Activated CD8-positive, alpha-beta memory T cell treated with anti-CD3 and anti-CD28 coated beads, Interleukin-2, amount 10 ng/mL, durations not matched to agents 7 days and 5 days (primary cell): ENCODE measurements around the gene GPANK1. TPM values are rescaled to one million over a fixed set of nuclear protein-coding genes. Genes with fewer than 3 reads are reported as not detected.

ENCODE experiments used
- ATAC-seq: fragments of 150-1000 bp; cut with Tn5 transposase; one replicate; pipeline ENCODE4 v1.10.0; 2021; ENCODE audit warnings: moderate library complexity
- CTCF ChIA-PET: fragments of 350-600 bp; sonication (Branson Sonifier 250); formaldehyde crosslinking; loops from one replicate; lab custom pipeline; 2021; ENCODE audit warnings: antibody characterized with exemption; lab: Charles Lee
- DNase-seq: peaks from one replicate; pipeline ENCODE4 v3.0.0-alpha.2; 2020
- H3K27ac Mint-ChIP-seq: one replicate; pipeline ENCODE4 v1.8.0; 2021; ENCODE audit warnings: mild to moderate bottlenecking, mixed read lengths
- H3K27me3 Mint-ChIP-seq: one replicate; pipeline ENCODE4 v1.8.0; 2021; ENCODE audit warnings: mixed read lengths
- H3K36me3 Mint-ChIP-seq: one replicate; pipeline ENCODE4 v1.8.0; 2021; ENCODE audit warnings: mild to moderate bottlenecking, mixed read lengths
- H3K4me1 Mint-ChIP-seq: one replicate; pipeline ENCODE4 v1.8.0; 2021; ENCODE audit warnings: mixed read lengths
- H3K4me3 Mint-ChIP-seq: one replicate; pipeline ENCODE4 v1.8.0; 2021; ENCODE audit warnings: mild to moderate bottlenecking, moderate library complexity, mixed read lengths
- H3K9me3 Mint-ChIP-seq: one replicate; pipeline ENCODE4 v1.8.0; 2022; ENCODE audit warnings: low read depth, mixed read lengths
- total RNA-seq, 2 experiments: library from RNA; stranded (reverse); gene quantifications; one replicate each; pipeline ENCODE4 v1.2.3, GENCODE V29; 2021

GPANK1 gene
- total RNA-seq, 2 experiments from 2014 or later = 34.9 to 41.6 TPM

DNA sequence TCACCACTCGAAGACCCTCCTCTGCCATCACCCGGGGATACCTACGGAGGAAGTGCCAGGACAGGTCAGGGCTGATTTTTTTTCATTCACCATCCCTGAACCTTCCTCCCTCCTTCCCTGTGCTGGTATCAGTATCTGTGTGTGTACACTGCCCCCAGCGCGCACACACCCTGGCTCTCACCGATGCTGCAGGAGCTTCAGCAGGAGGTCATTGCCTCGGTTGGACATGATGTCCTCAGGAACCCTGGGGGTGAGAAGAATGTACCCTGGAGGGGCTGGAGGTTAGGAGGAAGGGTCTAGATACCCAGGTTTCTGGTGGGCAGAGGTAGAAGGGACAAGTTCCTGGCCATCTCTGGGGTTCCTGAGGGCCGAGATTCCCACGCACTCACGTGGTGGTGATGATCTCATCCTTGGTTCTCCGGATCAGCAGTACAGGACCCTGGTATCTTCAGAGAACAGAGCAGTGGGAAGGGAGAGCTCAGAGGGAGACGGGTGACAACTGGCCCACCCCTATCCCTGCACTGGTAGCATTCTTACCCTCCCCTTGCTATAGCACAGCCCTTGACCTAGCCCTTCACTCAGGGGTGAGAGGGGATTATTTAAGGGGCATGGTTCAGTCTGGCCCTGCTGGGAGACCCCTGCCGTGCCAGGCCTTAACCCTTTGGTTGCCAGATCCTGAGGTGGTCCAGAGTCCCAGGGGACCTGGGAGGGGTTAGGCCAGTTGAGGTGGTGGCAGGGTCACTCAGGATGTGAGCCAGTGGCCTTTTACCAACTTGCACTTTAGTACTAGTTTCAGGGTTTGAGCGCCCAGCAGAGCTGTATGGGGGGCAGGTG is 23.3 kb upstream of the GPANK1 start:
- CTCF ChIA-PET = interaction anchor here (1.5 kb wide), 1 partner anchor 51 kb away, joined by 3 read pairs; no protein-coding TSS in a partner anchor
- H3K27ac Mint-ChIP-seq = no peak overlapping the region
- no peaks in the 10 kb centered on the region for H3K9me3 Mint-ChIP-seq
- peaks cover 14% of the 10 kb centered on the region for H3K36me3 Mint-ChIP-seq
- ATAC-seq = no peak
- no peak overlapping the region for H3K4me3 Mint-ChIP-seq
- no peaks in the 10 kb centered on the region for H3K4me1 Mint-ChIP-seq
- H3K27me3 Mint-ChIP-seq = no peaks in the 10 kb centered on the region
- DNase-seq = no peak

DNA sequence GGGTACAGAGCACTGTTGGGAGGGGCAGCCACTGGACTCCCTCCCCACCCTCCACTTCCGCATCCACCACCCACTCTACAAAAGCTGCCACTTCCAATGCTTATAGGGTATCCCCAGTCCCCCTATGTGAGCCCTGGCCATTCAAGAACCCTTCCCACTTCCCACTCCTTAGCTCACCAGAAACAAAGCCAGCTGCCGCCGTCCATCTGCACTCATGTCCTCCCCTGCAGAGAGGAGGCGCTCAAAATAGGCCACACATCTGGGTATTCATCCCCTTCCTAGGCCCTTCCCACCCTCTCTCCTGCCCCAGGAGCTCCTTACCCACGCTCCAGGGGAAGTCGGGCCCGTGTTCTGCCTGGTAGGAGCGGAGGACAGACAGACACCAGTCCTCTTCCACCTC is 22.5 kb upstream of the GPANK1 start:
- H3K9me3 Mint-ChIP-seq = no peaks in the 10 kb centered on the region
- no peak for DNase-seq
- no peak for ATAC-seq
- H3K36me3 Mint-ChIP-seq = peaks cover 12% of the 10 kb centered on the region
- CTCF ChIA-PET = interaction anchor here (1.5 kb wide), 1 partner anchor 52 kb away, joined by 3 read pairs; no protein-coding TSS in a partner anchor
- H3K4me3 Mint-ChIP-seq = no peak overlapping the region
- H3K4me1 Mint-ChIP-seq = no peaks in the 10 kb centered on the region
- no peak overlapping the region for H3K27ac Mint-ChIP-seq
- H3K27me3 Mint-ChIP-seq = no peaks in the 10 kb centered on the region

DNA sequence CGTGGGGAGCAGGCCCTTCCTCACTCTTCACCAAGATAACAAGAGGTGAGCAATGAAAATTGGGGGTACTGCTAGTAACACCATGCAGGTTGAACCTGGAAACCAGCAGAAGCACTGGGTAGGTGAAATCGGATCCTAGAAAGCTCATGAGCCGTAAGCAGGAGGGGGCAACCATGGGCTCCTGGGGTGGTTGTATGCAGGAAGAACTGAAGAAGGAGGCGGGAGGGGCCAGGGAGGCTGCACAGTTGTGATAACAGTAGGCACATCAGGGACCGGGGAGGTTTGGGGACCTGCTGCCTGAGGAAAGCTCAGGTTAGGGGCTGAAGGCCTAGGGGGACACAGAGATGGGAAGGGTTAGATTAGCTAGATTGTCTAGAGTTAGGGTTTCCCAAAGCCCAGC is 21.7 kb upstream of the GPANK1 start:
- CTCF ChIA-PET = interaction anchor here (1.5 kb wide), 1 partner anchor 52 kb away, joined by 3 read pairs; no protein-coding TSS in a partner anchor
- ATAC-seq (no peak), DNase-seq (no peak)
- Mint-ChIP-seq H3K4me3 (no peak overlapping the region), H3K27ac (no peak overlapping the region), H3K4me1 (peaks cover 2% of the 10 kb centered on the region), H3K9me3 (no peaks in the 10 kb centered on the region), H3K27me3 (no peaks in the 10 kb centered on the region), H3K36me3 (peaks cover 10% of the 10 kb centered on the region)

DNA sequence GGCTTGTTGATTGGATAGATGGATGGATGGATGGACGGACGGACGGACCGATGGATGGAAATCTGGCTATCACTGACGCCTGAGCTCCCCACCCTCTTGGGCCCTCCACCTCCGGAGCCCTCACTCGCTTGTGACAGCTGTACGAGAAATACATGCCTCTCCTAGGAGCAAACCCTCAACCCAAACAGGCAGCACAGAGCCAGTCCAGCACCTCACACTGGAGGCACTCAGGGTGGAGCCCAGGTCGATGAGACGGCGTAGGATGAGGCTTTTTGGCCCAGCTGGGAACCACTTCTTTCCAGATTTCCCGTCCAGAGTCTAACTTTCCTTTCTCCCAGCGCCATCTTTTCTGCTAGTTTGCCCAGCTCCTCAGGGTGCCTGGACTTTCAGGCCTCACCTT is 18.8 kb upstream of the GPANK1 start:
- Mint-ChIP-seq H3K36me3 (peaks cover 5% of the 10 kb centered on the region), H3K27ac (no peak overlapping the region), H3K4me3 (no peak overlapping the region), H3K9me3 (no peaks in the 10 kb centered on the region), H3K27me3 (no peaks in the 10 kb centered on the region), H3K4me1 (peaks cover 22% of the 10 kb centered on the region)
- DNase-seq (no peak), ATAC-seq (no peak)
- CTCF ChIA-PET = interaction anchor here (0.7 to 2.9 kb wide), 4 partner anchors 29 to 86 kb away, joined by 3 to 9 read pairs (median 6); no protein-coding TSS in a partner anchor

DNA sequence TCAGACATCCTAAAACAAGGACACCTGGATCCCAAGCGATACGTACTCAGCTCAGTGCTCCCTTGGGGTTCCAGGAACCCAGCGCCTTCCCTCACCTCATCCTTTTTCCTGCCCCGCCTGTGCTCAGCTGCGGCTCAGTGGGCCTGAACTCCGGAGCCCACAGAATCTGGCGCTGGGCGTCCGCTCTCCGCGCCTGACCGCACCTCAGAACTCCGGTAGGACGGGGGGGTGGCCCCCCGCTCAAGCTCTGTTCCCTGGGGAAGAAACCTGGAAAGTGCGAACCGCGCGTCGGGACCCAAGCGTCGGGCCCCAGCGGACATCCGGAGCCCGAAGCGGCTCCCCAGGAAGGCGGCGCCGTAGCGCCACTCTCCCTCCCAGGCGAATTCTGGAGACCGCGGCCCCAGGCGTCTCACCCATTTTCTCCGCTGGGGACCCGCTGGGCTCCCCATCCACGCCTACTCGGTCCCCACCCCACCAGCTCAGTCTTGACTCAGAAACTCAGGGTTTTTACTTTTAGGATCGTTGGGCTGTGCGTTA is 16.4 kb upstream of the GPANK1 start:
- H3K4me1 Mint-ChIP-seq = peaks cover 34% of the 10 kb centered on the region
- H3K27ac Mint-ChIP-seq = peak overlapping the region; percentile 78
- peak; percentile 70 for ATAC-seq
- CTCF ChIA-PET = interaction anchor here (0.7 to 2.3 kb wide), 25 partner anchors 10 to 277 kb away, joined by 3 to 28 read pairs (median 4); partner anchors contain the start of genes ABHD16A, HSPA1B, MSH5 and NELFE
- H3K27me3 Mint-ChIP-seq = no peaks in the 10 kb centered on the region
- H3K36me3 Mint-ChIP-seq = no peaks in the 10 kb centered on the region
- DNase-seq = peak; percentile 57
- no peaks in the 10 kb centered on the region for H3K9me3 Mint-ChIP-seq
- peak overlapping the region; percentile 71 for H3K4me3 Mint-ChIP-seq

DNA sequence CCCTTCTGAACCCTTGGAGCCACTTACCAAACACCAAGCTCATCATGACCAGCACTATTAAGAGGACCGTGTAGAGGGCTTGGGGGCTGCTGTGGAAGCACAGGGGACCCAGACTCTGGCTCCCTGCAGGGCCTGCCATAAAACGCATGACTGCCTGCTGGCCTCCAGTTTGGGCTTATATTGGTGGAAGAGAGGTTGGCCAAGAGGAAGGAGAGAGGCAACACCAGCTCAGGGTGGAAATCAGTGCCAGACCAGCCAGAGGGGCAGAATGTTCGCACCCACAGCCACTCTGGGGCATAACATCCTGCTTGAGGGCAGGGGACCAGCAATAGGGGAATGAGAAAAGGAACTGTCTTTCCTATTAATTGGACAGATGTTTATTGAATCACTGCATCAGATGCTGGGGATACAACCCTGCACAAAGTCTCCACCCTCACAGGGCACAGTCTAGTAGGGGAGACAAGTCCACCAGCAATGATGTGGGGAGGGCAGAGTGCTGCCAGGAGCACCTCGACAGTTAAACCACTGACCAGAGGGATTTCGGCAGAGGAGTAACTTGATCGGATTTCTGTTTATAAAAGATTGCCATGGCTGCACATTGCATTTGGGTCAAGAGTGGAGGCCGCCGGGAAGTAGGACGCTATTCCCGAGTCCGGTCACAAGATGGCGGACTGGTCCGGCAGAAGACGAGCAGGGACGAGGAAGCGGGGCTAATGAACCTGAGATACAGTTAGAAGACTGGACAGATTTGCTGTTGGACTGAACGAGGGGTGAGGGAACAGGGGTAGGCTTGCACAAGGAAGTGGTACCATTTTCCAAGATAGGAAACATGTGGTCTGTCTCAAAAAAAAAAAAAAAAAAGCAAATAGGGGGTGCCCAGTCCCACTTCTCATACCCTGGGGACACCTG is 15.7 kb upstream of the GPANK1 start, which contains the start of gene LY6G5C:
Gene LY6G5C, minus strand, starts transcription at position 842 of the 909 bp plus-strand sequence. Its CDS starts 694 bp downstream, at position 148.
- peaks cover 34% of the 10 kb centered on the region for H3K4me1 Mint-ChIP-seq
- DNase-seq (peak; percentile 80), ATAC-seq (peak; percentile 78)
- no peaks in the 10 kb centered on the region for H3K36me3 Mint-ChIP-seq
- no peaks in the 10 kb centered on the region for H3K9me3 Mint-ChIP-seq
- peak within 1 kb of the TSS; percentile 71 for H3K4me3 Mint-ChIP-seq
- H3K27ac Mint-ChIP-seq = peak within 1 kb of the TSS; percentile 78
- CTCF ChIA-PET = interaction anchor here (0.6 to 2.3 kb wide), 27 partner anchors 9 to 278 kb away, joined by 3 to 28 read pairs (median 4); partner anchors contain the start of genes ABHD16A, HSPA1B, MSH5 and NELFE
- H3K27me3 Mint-ChIP-seq = no peaks in the 10 kb centered on the region

DNA sequence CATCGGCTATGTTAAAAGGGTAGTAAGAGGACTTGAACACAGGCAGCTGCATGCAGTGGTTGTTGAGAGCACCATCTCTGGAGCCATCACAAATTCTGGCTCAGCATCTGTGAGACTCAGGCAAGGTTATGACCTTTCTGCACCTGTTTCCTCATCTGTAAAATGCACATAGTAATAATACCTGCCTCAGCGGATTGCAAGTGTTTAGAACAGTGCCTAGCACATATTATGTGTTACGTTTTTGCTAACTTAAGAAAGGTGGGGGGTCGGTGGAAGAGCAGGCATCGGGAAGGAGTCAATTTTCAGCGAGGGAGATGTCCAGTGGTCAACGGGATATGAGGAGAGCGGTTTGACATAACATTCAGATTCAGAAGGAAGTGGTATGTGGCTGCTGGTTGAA is 13.2 kb upstream of the GPANK1 start:
- CTCF ChIA-PET = interaction anchor here (0.8 to 1.3 kb wide), 4 partner anchors 60 to 186 kb away, joined by 3 to 6 read pairs (median 4); no protein-coding TSS in a partner anchor
- Mint-ChIP-seq H3K27ac (no peak overlapping the region), H3K27me3 (no peaks in the 10 kb centered on the region), H3K4me3 (no peak overlapping the region), H3K36me3 (peaks cover 4% of the 10 kb centered on the region), H3K9me3 (no peaks in the 10 kb centered on the region), H3K4me1 (peaks cover 34% of the 10 kb centered on the region)
- ATAC-seq = no peak
- no peak for DNase-seq

DNA sequence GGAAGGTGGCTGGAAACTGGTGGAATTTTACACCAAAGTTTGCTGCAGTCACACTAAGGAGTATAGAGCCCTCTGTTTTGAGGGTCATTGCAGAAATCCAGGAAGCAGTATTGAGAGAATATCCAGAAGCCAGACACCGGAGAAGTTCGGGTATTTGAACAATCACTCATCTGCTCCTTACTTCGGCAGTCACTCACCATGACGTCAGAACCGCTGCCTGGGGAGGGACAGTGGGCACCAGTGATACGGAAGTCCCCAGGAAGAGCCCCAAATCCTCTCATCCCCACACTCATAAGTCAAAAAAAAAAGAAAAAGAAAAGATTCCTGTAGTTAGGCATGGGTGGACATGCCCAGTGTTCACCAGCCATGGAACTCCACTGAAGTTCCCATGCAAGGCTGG is 12.1 kb upstream of the GPANK1 start:
- no peaks in the 10 kb centered on the region for H3K9me3 Mint-ChIP-seq
- no peaks in the 10 kb centered on the region for H3K27me3 Mint-ChIP-seq
- DNase-seq = no peak
- ATAC-seq = no peak
- CTCF ChIA-PET = interaction anchor here (0.6 to 0.9 kb wide), 3 partner anchors 61 to 154 kb away, joined by 3 read pairs; no protein-coding TSS in a partner anchor
- no peak overlapping the region for H3K27ac Mint-ChIP-seq
- H3K4me3 Mint-ChIP-seq = no peak overlapping the region
- H3K36me3 Mint-ChIP-seq = peaks cover 11% of the 10 kb centered on the region
- H3K4me1 Mint-ChIP-seq = peaks cover 34% of the 10 kb centered on the region

DNA sequence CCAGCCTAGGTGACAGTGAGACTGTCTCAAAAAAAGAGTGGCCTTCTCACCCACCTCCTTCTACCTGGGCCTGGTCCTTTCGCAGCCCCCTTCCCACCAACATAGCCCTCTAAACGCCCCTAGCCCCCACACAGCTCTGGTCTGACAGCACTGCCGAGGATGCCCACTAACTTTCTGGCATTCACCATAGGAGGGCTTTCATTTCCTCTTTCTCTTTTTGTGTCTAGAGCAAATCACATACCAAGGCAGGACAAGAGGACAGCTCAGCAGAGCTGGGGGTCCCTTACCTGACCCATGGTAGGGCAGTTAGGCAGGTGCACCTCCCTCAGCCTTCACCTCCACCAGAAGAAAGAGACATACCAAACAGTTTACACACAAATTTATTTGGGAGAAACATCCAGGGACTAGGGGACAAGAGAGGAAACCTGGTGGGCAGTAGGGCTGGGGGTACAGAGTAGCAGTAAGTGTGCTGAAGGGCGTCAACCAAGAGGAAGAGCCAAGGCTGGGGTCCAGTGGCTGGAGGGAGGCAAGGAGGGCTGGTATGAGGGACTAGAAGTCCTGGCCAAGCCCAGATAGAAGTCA is 11.6 kb upstream of the GPANK1 start:
- H3K4me1 Mint-ChIP-seq = peaks cover 32% of the 10 kb centered on the region
- H3K4me3 Mint-ChIP-seq = no peak overlapping the region
- peak overlapping the region; percentile 17 for H3K27ac Mint-ChIP-seq
- no peaks in the 10 kb centered on the region for H3K9me3 Mint-ChIP-seq
- no peaks in the 10 kb centered on the region for H3K27me3 Mint-ChIP-seq
- DNase-seq (no peak), ATAC-seq (no peak)
- peaks cover 11% of the 10 kb centered on the region for H3K36me3 Mint-ChIP-seq
- CTCF ChIA-PET = no interaction called here

DNA sequence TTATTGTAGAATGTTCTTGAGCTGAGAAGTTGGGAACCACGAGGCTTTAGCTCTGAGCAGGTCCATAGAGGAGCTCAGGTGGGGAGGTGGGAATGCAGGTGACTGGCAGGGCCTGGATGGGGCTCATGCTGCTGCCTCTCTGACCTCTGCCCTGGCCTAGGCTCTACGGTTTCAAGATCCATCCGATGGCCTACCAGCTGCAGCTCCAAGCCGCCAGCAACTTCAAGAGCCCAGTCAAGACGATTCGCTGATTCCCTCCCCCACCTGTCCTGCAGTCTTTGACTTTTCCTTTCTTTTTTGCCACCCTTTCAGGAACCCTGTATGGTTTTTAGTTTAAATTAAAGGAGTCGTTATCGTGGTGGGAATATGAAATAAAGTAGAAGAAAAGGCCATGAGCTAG is 4.9 kb upstream of the GPANK1 start, which contains the start of gene LY6G5B:
Gene LY6G5B, plus strand, starts transcription at position 301 of the 400 bp plus-strand sequence. CDS start 975 bp downstream, outside the sequence.
- H3K9me3 Mint-ChIP-seq = no peaks in the 10 kb centered on the region
- CTCF ChIA-PET = interaction anchor here (1.3 to 1.6 kb wide), 2 partner anchors 18 to 122 kb away, joined by 3 read pairs; partner anchors contain the start of gene BAG6
- H3K4me3 Mint-ChIP-seq = no peak within 1 kb of the TSS
- ATAC-seq (no peak), DNase-seq (no peak)
- H3K4me1 Mint-ChIP-seq = peaks cover 27% of the 10 kb centered on the region
- peaks cover 61% of the 10 kb centered on the region for H3K36me3 Mint-ChIP-seq
- H3K27ac Mint-ChIP-seq = peak within 1 kb of the TSS; percentile 12
- H3K27me3 Mint-ChIP-seq = no peaks in the 10 kb centered on the region

DNA sequence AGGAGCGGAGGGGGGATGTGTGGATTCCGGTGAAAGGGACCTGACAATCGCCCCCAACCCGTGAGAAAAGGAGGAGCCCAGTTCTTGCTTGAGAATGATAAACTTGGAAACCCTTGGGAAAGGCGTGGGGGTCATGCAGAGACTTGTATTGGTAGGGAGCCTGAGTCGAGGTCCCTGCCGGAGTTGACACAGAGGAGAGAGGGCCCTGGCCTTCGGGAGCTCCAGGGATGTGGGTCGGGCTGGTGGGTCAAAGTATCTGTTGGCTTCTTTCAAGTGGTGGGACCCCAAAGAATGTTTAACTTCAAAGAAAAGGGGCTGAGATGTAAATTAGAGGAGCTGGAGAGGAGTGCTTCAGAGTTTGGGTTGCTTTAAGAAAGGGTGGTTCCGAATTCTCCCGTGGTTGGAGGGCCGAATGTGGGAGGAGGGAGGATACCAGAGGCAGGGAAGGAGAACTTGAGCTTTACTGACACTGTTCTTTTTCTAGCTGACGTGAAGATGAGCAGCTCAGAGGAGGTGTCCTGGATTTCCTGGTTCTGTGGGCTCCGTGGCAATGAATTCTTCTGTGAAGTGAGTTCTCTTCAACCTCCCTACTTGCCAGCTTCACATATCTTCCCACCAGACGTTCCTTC is 1.7 kb upstream of the GPANK1 start:
- Mint-ChIP-seq H3K27me3 (no peaks in the 10 kb centered on the region), H3K27ac (peak overlapping the region; percentile 95), H3K36me3 (peaks cover 79% of the 10 kb centered on the region), H3K9me3 (no peaks in the 10 kb centered on the region), H3K4me1 (peaks cover 53% of the 10 kb centered on the region), H3K4me3 (peak overlapping the region; percentile 90)
- no peak for ATAC-seq
- DNase-seq = no peak
- CTCF ChIA-PET = interaction anchor here (0.9 to 2.0 kb wide), 3 partner anchors 10 to 15 kb away, joined by 3 to 6 read pairs (median 3); partner anchors contain the start of genes BAG6 and LY6G5C
